Calu3 (cell line): Measurements from ENCODE around the gene HSP90AB1. TPM values are rescaled to one million over a fixed set of nuclear protein-coding genes. Genes with fewer than 3 reads are reported as not detected.

Experiments
- BruUV-seq: library from RNA; stranded (reverse); fragments of 400-500 nt; replicated peaks from 2 replicates; lab custom pipeline; 2021; lab: Mats Ljungman, UMichigan
- CTCF ChIA-PET: fragments of 300-600 bp; sonication (Branson Sonifier 250); formaldehyde crosslinking; loops from one replicate; lab custom pipeline; 2022; ENCODE audit warnings: antibody characterized with exemption; lab: Charles Lee
- DNase-seq: peaks from one replicate; pipeline ENCODE4 v3.0.0; 2022
- H3K27ac Mint-ChIP-seq: one replicate; pipeline ENCODE4 v1.8.0; 2022; ENCODE audit warnings: mixed read lengths; ENCODE audit not compliant: unreplicated experiment
- H3K27me3 Mint-ChIP-seq: one replicate; pipeline ENCODE4 v1.8.0; 2022; ENCODE audit warnings: mixed read lengths; ENCODE audit not compliant: unreplicated experiment
- H3K36me3 Mint-ChIP-seq: one replicate; pipeline ENCODE4 v1.8.0; 2022; ENCODE audit warnings: mild to moderate bottlenecking, moderate library complexity, mixed read lengths; ENCODE audit not compliant: insufficient read depth, unreplicated experiment
- H3K4me1 Mint-ChIP-seq: one replicate; pipeline ENCODE4 v1.8.0; 2022; ENCODE audit warnings: mild to moderate bottlenecking, low read depth, mixed read lengths; ENCODE audit not compliant: unreplicated experiment
- H3K4me3 Mint-ChIP-seq: one replicate; pipeline ENCODE4 v1.8.0; 2022; ENCODE audit warnings: mild to moderate bottlenecking, low read depth, moderate library complexity, mixed read lengths; ENCODE audit not compliant: unreplicated experiment
- H3K9me3 Mint-ChIP-seq: one replicate; pipeline ENCODE4 v1.8.0; 2022; ENCODE audit warnings: low read depth, mixed read lengths; ENCODE audit not compliant: unreplicated experiment
- CTCF ChIP-seq: fragments of 200-600 bp; IDR thresholded peaks from one replicate; pipeline ENCODE4 v1.8.0; 2022; ENCODE audit warnings: antibody characterized with exemption; ENCODE audit not compliant: unreplicated experiment
- intact Hi-C: fragments of 100-400 bp; cut with micrococcal nuclease; formaldehyde crosslinking; loops from one replicate; pipeline ENCODE4 v1.10.0; 2022; ENCODE audit not compliant: unreplicated experiment
- total RNA-seq: library from RNA; stranded (reverse); gene quantifications from 2 replicates; pipeline ENCODE4 v1.2.3, GENCODE V29; 2022

The HSP90AB1 gene
- total RNA-seq, 1 experiment from 2014 or later, result 2,073 TPM

- Mint-ChIP-seq H3K9me3 (no peaks in the 10 kb centered on the region), H3K27ac (no peak overlapping the region), H3K27me3 (peaks cover 85% of the 10 kb centered on the region), H3K36me3 (no peaks in the 10 kb centered on the region), H3K4me3 (no peak overlapping the region), H3K4me1 (peaks cover 9% of the 10 kb centered on the region)
- CTCF ChIA-PET, result interaction anchor here (1.2 kb wide), 1 partner anchor 14 kb away, joined by 3 read pairs; no protein-coding TSS in a partner anchor
- DNase-seq, result no peak
- no TSS peak for BruUV-seq
- no peak for TF ChIP-seq CTCF
- intact Hi-C loops, result no loop called here
These were observed 31.4 kb downstream of the HSP90AB1 start for GRCh38 chr6:44278315-44278714.

- no peak overlapping the region for H3K4me3 Mint-ChIP-seq
- intact Hi-C loops, result no loop called here
- H3K4me1 Mint-ChIP-seq, result peaks cover 8% of the 10 kb centered on the region
- no peaks in the 10 kb centered on the region for H3K9me3 Mint-ChIP-seq
- H3K27ac Mint-ChIP-seq, result no peak overlapping the region
- CTCF ChIA-PET, result no interaction called here
- H3K36me3 Mint-ChIP-seq, result no peaks in the 10 kb centered on the region
- H3K27me3 Mint-ChIP-seq, result peaks cover 85% of the 10 kb centered on the region
- BruUV-seq, result no TSS peak
- no peak for DNase-seq
- TF ChIP-seq CTCF, result no peak
These were observed 32.1 kb downstream of the HSP90AB1 start for GRCh38 chr6:44278774-44279697.

GRCh38 chr6:44284121-44284520, 37.2 kb downstream of the HSP90AB1 start:
- H3K4me3 Mint-ChIP-seq, result no peak overlapping the region
- no peaks in the 10 kb centered on the region for H3K4me1 Mint-ChIP-seq
- H3K27ac Mint-ChIP-seq, result no peak overlapping the region
- no peaks in the 10 kb centered on the region for H3K36me3 Mint-ChIP-seq
- BruUV-seq, result no TSS peak
- CTCF ChIA-PET, result interaction anchor here (2.2 kb wide), 1 partner anchor 16 kb away, joined by 8 read pairs; no protein-coding TSS in a partner anchor
- no peaks in the 10 kb centered on the region for H3K9me3 Mint-ChIP-seq
- intact Hi-C loops, result no loop called here
- no peak for TF ChIP-seq CTCF
- DNase-seq, result no peak
- peaks cover 94% of the 10 kb centered on the region for H3K27me3 Mint-ChIP-seq

- no peak overlapping the region for H3K4me3 Mint-ChIP-seq
- no peaks in the 10 kb centered on the region for H3K9me3 Mint-ChIP-seq
- TF ChIP-seq CTCF, result no peak
- BruUV-seq, result no TSS peak
- DNase-seq, result no peak
- H3K27me3 Mint-ChIP-seq, result peaks cover 94% of the 10 kb centered on the region
- intact Hi-C loops, result no loop called here
- no peaks in the 10 kb centered on the region for H3K4me1 Mint-ChIP-seq
- no peak overlapping the region for H3K27ac Mint-ChIP-seq
- no peaks in the 10 kb centered on the region for H3K36me3 Mint-ChIP-seq
- CTCF ChIA-PET, result interaction anchor here (2.2 kb wide), 1 partner anchor 17 kb away, joined by 8 read pairs; no protein-coding TSS in a partner anchor
These were observed 38.0 kb downstream of the HSP90AB1 start for GRCh38 chr6:44284867-44285266.
